ENCODE data around the gene PLXDC1. TPM values are rescaled to one million over a fixed set of nuclear protein-coding genes. Genes with fewer than 3 reads are reported as not detected.
"Not testable (repeated sequence)": the region's sequence is repeated elsewhere in the genome, so short reads cannot be mapped to it uniquely, and the experiment has no call there.

Gene PLXDC1
- total RNA-seq, 1 donor from 2014 or later: 21.4 TPM

DNA sequence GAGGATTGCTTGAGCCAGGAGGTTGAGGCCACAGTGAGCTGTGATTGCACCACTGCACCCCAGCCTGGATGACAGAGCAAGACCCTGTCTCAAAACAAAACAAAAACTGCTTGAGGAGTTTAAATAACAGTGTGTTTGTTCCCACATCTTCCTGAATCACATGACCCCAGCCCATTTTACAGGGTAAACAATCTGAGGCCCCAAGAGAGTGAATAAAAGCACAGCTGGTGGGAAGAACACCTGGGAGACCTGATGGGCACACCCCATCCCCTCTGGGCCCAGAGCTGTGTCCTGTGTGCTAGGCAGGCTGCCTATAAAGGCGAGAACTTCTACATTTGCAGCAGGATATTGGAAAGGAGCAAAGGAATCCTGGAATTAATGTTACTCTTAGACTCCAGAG, 69.6 kb downstream of the PLXDC1 start:
- DNase-seq (ENCODE audit: low spot score): no peak
- intact Hi-C loops (cut with DNase I): loop anchor here (2.0 to 5.0 kb wide), 2 partner anchors 55 to 79 kb away; no protein-coding TSS in a partner anchor

DNA sequence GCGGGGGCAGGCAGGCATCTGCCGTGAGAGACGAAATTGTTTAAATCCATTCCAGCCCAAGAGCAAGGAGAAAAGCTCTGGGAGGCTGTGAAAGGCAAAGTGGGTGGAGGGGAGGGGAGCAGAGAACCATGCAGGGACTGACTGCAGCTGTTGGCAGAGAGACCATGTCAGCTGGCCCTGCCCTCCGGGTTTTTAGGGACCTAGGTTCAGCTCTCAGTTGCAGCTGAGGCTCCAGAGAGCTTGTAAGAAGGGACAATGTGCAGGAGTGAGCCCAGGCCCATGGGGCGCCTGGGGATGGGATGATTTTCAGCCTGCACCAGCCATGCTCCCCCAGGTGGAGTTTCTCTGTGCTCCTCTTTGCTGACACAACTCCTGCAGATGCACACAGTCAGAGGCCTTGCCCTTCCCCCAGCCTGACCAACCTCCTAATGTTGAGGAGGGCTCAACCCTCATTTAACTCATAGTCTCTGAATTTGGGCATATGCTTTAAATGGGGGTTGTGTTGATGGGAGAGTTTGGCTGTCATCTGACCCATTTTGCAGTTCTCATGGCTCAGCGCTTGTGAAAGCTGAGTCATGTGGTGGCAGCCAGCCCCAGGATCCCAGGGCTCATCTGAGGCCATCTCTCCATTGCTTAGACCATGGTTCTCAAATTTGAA, 70.9 kb downstream of the PLXDC1 start:
- intact Hi-C loops (cut with DNase I): loop anchor here (5.0 kb wide), 1 partner anchor 57 kb away; no protein-coding TSS in a partner anchor
- DNase-seq (ENCODE audit: low spot score): no peak

DNA sequence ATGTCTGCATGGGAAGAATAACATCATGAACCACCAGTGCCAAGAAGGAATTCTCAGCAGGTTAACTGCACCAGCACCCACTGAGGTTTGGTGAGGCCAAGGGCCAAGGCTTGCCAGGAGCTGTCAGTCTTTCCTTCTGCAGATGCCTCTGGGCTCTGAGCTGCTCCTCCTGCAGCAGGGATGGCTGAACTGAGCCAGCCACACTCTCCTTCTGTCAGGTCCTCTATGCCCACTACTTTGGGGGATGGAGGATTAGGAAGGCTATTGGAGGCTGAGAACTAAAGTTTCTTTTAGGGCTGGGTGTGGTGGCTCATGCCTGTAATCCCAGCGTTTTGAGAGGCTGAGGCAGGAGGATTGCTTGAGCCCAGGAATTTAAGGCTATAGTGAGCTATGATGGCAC, 71.6 kb downstream of the PLXDC1 start:
- DNase-seq (ENCODE audit: low spot score): no peak
- intact Hi-C loops (cut with DNase I): loop anchor here (5.0 kb wide), 1 partner anchor 57 kb away; no protein-coding TSS in a partner anchor

DNA sequence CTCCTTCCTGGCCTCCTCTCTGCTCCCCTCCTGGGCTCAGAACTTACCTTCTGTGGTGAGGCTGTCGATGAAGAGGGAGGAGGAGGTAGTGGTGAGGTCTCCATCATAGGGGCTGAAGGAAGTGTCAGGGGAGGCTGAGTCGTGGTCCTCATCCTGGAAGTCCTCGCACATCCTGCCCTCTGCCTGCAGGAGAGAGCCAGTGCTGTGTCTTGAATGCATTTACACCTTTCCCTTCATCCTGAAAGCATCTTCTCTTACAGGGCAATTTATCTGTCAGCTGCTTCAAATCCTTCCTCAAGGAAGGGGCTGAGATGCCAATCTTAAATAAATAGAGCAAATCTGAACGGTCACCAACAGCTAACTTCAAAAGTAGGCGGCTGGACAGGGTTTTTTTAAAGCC, 73.6 kb downstream of the PLXDC1 start:
- no peak for DNase-seq (ENCODE audit: low spot score)
- intact Hi-C loops (cut with DNase I): no loop called here

DNA sequence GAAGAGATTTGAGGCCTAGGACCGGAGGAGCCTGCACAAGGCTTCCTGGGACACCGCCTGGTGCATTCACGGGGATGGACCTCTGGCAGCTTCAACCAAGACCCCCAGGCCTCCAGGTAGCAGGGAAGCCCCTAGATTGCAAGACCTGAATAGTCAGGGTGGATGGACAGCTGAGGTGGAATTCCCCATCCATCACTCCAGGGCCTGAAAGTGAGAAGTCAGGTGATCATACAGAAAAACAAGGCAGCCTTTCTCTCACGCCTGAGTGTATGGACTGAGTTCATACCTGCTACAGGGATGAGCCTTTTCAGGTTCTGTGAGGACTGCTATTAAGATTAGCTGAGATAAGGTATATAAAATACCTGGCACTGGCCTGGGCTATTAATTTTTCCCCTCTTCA, 74.2 kb downstream of the PLXDC1 start:
- no peak for DNase-seq (ENCODE audit: low spot score)
- intact Hi-C loops (cut with DNase I): no loop called here

DNA sequence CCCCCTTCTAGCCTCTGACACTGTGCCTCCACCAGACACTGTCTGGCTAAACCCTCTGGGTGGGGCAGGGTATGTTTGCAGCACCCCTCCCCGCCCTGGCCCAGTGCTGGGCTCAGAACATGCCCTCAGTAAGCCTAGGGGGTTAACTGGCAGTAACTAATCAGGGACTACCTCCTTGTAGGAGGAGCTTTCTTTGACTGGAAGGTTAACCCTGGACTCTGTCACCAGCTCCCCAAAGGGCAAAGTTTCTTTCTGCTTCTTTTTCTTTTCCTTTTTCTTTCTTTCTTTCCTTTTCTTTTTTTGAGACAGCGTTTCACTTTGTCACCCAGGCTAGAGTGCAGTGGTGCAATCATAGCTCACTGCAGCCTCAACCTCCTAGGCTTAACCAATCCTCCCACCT, 76.8 kb downstream of the PLXDC1 start:
- intact Hi-C loops (cut with DNase I): no loop called here
- DNase-seq (ENCODE audit: low spot score): no peak

DNA sequence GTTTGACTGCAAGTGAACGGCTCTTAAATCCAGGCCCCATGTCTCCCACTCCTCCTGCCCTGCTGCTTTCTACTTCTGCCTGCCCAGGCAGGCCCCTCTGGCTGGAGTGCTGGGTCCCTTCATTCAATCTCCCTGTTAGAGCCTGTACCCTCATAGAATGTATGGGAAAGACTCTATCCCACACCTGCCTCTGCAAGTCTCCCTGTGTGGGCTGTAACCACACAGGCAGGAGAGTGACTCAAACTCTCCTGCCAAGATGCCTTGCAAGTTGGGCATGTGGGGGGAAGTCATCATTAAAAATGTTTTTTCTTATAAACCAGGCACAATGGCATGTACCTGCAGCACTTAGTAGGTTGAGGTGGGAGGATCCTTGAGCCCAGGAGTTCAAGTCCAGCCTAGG, 77.5 kb downstream of the PLXDC1 start:
- intact Hi-C loops (cut with DNase I): no loop called here
- DNase-seq (ENCODE audit: low spot score): no peak

DNA sequence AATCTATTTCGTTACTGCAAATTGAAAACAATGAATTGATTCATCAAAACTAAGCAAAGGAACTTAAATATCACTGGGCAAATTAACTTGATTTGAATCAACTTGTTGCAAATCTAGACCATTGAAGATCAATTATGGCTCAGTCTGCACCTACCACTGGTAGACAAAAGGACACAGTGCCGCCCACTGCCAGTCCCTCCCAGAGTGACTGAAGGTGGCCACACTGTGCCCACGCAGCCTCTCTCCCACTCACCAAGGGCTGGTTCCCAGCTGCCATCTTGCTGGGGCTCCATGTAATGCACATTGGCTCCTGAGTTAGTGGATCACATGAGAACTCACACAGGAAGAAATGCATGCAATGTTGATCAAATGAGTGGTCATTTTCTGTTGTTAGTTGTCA, 78.1 kb downstream of the PLXDC1 start:
- intact Hi-C loops (cut with DNase I): no loop called here
- no peak for DNase-seq (ENCODE audit: low spot score)

DNA sequence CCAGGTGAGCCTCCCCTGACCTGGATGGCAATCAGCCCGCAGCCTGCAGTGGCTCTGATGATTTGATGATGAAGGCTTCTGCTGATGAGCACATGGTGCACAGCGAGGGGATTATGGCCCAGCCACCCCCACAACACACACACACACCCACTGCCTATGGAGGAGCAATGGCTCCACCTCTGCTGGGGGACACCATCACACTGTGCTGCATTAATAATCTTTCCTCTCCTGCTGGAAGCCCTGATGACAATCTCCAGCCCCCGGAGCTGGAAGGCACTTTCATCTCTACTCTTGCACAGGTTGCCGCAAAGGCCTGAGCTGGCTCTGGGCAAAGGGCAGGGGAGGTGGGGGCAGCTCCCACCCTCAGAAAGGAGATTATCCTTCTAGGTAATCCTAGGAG, 79.9 kb downstream of the PLXDC1 start:
- intact Hi-C loops (cut with DNase I): no loop called here

DNA sequence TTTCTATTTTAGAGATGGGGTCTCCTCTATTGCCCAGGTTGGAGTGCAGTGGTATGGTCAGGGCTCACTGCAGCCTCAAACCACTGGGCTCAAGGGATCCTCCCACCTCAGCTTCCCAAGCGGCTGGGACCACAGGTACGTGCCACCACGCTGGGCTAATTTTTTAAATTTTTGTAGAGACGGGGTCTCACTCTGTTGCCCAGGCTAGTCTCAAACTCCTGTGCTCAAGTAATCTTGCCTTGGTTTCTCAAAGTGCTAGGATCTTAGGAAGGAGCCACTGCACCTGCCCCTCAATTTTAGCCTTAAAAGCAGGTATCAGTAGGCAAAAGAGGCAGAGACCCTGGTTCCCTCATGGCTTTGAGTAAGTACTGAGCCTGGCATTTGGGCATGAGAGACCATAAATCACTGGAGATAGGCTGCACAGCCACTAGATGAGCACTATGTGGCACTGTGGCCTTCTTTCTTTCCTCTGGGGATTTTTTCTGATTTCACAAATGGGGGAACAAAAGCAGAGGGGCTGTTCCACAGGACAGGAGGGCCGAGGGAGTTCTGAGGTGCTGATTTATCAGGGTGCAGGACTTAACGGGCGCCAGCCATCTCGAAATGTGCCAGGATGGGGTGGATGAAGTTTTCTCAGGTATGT, 82.2 kb downstream of the PLXDC1 start:
- intact Hi-C loops (cut with DNase I): no loop called here
- DNase-seq (ENCODE audit: low spot score): no peak

More for the DNA sequence above, 79.9 kb downstream of the PLXDC1 start:
- no peak for DNase-seq (ENCODE audit: low spot score)

DNA sequence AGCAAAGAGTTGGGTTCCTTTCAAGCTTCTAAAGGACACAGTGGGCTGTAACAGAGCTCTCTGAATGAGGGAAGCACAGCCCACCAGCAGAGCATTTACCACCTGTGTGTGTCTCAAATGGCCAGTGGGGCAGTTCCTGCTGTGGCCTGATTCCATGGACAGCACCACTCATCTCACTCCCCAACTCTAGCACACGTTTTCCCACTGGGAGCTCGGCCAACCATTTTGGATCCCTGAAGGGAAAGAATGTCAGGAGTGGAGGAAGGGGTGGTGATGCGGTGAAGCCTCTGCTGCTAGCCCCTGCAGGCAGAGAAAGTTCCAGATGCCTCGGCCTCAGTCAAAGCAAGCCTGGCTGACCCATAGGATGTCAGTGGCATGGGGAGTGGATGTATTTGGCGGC, 86.6 kb downstream of the PLXDC1 start:
- intact Hi-C loops (cut with DNase I): loop anchor here (5.0 kb wide), 1 partner anchor 83 kb away; no protein-coding TSS in a partner anchor
- DNase-seq (ENCODE audit: low spot score): no peak

DNA sequence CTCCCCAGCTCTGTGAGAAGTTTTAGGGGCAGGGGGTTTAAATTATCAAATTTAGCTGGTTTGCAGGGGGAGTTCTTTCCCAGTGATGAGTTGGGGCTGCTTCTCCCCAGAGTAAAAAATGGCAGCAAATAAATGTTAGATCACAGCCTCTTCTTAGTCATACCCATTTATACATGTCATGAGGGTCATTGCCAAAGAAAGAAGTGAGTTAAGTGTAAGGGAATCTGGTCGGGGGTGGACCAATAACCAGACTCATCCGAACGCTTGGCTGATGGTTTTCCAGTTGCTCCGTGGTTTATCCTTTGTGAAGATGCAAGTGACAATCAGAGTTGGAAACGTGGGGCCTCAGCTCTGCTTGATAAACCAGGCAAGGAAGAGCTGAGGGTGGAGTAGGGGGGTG, 87.1 kb downstream of the PLXDC1 start:
- intact Hi-C loops (cut with DNase I): loop anchor here (5.0 kb wide), 1 partner anchor 82 kb away; no protein-coding TSS in a partner anchor

DNA sequence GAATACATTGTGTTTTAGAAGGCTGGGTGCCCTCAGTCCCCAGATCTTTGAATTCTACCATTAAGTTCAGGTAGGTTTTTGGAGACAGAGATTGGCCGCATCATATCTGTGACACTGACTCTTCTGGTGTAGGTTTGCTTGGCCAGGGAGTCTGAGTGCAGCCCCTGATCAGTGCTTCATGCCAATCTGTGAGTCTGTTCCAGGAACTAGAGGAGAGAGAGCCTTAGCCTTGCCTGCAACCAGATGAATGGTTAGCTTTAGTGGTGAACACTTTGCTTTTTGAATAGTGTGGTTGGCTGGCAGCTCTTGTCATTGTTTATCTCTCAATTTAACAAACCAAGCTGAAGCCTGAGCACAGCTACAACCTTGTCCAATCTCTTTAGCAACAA, 87.8 kb downstream of the PLXDC1 start:
- DNase-seq (ENCODE audit: low spot score): no peak
- intact Hi-C loops (cut with DNase I): loop anchor here (5.0 kb wide), 1 partner anchor 81 kb away; no protein-coding TSS in a partner anchor

More for the DNA sequence above, 87.1 kb downstream of the PLXDC1 start:
- DNase-seq (ENCODE audit: low spot score): no peak

DNA sequence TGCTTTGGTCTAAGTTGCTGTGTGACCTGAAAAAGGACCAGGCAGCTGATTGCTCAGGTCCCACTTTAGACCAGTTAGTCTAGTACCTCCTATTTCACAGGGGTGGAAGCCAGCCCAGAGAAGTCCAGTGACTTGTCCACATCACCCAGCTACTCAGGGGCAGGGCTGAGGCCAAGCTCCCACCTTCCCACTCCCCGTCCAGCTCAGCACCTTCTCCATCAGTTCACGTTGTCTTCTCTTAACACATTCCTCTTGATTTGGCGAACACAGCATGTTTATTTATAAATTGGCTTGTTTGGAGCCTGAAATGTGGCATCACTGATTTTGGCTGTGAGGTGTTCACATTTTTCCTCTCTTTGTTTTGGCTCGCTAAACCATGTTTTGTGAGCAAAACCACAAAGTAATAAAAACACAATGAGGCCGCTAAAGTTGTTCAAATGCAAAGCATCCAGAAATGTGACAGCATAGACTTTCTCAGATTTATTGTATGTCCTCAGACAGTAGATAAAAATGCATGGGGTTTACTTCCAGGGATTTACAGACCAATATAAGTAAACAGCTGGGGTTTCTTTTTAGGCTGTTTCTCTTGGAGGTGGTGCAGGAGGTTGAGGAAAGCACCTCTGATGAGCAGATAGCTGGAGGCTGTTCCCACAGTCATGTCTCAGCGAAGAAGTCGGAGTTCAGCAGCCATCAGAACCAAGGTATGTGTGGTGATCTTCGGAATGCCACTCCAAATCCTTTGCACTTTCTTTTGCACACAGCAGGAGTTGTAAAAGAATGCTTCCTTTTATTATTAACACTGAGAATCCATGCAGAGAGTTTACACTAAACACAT, 88.4 kb downstream of the PLXDC1 start:
- intact Hi-C loops (cut with DNase I): loop anchor here (5.0 kb wide), 1 partner anchor 81 kb away; no protein-coding TSS in a partner anchor
- no peak for DNase-seq (ENCODE audit: low spot score)

DNA sequence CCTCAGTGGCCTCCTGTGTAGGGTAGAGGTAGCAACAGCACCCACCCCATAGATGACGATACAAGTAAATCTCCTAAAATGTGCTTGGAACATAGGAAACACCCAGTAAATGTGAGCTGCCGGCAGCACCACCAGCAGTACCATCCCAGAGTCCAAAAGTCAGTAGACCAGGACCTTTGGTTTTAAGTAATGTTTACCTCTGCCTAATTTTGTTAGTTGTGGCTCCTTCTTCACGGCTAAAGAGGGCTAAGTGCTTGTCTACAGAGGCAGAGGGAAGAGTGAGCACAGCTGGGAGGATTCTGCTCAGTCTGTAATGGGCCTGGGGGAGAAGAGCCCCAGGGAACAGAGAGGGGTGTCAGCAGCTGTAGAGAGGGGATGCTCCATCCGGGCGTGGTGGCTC, 92.9 kb downstream of the PLXDC1 start:
- intact Hi-C loops (cut with DNase I): no loop called here
- no peak for DNase-seq (ENCODE audit: low spot score)

DNA sequence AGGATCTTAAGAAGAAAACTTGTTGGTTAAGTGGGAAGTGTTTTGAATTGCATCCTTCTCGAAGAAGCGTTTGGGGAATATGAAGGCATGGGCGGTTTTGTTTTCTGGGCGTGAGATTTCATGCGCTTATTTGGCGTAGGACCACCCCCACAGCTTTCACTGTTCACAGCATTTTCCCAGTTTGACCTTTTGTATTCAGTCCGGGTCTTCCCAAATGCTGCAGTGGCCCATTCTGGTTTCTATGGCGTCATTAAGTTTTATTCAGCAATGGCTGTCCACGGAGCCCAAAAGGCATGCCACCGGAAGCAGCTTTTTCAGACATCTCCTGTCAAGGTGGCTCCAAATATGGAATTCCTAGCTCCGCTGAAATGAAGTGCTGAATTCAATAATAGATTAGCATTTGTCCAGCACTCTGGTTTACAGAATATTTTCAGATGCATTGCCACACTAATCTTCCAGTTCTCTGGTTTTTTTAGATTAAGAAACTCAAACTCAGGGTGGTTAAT, 93.7 kb downstream of the PLXDC1 start:
- DNase-seq (ENCODE audit: low spot score): peak; percentile 68
- intact Hi-C loops (cut with DNase I): loop anchor here (2.0 kb wide), 1 partner anchor 95 kb away; no protein-coding TSS in a partner anchor

DNA sequence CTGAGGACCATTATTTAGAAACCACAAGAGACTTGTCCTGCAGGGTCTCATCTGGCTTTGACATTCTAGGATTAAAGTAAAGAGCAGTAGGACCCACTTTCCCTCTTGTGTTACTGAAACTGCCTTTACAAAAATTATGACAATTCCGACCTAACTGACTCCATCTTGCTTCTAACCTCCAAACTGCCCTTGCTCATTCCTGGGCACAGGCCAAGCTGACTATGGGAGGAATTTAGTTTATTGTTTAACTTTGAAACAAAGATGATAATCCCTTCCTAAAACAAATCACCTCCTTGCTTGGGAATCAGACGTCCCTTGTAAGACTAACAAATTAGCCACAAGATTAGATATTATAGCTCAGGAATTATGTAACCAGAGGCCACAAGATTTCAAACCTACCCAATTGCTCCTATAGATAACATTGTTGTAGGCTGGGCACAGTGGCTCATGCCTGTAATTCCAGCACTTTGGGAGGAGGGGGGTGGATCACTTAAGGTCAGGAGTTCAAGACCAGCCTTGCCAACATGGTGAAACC, 97.3 kb downstream of the PLXDC1 start:
- no peak for DNase-seq (ENCODE audit: low spot score)
- intact Hi-C loops (cut with DNase I): no loop called here

DNA sequence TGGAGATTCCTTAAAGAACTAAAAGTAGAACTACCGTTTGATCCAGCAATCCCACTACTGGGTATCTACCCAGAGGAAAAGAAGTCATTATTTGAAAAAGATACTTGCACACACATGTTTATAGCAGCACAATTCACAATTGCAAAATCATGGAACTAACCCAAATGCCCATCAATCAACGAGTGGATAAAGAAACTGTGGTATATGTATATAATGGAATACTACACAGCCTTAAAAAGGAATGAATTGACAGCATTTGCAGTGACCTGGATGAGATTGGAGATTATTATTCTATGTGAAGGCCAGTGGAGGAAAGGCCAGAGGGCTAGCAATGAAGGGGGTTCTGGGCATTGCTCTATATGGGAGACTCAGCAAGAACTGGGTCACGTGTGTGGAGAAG, 99.0 kb downstream of the PLXDC1 start:
- intact Hi-C loops (cut with DNase I); DNase-seq (ENCODE audit: low spot score): not testable (repeated sequence)

DNA sequence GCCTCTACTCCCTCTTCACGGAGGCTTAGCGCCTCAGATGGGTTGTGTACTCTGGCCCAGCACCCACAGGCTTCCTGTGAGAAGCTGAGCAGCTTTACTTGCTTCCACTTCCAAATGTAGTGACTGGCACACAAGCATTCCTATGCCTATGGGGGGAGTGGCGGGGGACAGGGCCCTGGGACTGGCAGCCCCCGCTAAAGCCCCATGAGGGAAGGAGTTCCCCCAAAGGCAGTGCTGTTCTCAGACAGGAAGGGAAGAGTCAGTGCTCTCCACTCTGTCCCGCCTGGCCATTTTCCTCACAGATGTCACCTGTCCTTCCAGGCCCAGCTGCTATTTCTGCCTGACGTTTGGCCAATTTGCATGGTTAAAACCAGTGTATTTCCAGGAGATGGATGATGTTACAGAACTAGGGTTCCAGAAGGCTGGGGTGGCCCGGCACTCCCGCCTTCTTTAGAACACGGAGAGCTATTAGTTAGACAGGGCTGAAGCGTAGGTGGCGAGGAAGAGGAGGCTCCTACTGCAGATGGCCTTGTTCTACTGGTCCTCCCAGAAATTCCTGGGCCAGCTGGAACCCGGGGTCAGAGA, 100.3 kb downstream of the PLXDC1 start:
- intact Hi-C loops (cut with DNase I): no loop called here
- DNase-seq (ENCODE audit: low spot score): no peak
